Fibroblast of skin of right quadriceps (primary cell): ENCODE results near the gene BEST1.
"Not testable (repeated sequence)": the region's sequence is repeated elsewhere in the genome, so short reads cannot be mapped to it uniquely, and the experiment has no call there.

Experiments
- DNase-seq: peaks from one replicate; pipeline ENCODE4 v3.0.0-alpha.2; 2013

BEST1 gene

DNA sequence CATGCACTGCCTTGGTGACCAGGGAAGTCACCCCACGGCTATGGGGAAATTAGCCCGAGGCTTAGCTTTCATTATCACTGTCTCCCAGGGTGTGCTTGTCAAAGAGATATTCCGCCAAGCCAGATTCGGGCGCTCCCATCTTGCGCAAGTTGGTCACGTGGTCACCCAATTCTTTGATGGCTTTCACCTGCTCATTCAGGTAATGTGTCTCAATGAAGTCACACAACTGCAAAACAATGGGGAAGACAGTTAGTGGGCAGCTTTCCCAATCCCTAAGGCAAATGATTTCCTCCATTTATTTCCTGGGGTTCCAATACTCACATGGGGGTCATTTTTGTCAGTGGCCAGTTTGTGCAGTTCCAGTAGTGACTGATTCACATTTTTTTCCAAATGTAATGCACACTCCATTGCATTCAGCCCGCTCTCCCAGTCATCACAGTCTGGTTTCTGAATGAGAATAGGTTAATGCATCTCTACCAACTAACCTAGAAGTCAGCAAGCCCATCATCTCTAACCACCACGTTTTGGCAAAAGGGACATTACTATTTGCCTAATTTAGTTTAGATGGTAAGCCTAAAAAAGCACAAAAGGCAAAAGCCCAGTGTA lies 14.6 kb downstream of the BEST1 start:
- not testable (repeated sequence) for DNase-seq

DNA sequence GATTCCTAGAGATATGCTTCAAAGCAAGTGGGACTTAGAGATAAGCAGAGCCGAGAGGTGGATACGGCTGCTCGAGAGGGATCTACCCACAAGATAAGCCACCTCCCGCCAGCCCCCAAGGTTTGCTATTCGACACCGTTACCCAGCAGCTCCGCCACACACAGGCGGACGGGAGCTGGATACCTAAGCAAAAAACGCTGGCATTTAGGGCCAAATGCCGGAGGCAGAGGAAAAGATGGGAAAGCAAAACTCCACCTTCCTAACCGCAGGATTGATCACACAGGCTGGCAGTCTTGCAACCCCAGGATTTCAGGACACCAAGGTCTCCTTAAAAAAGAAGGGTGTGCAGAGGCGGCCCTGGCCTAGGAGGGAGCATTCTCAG lies 16.6 kb downstream of the BEST1 start:
- DNase-seq, result no peak

DNA sequence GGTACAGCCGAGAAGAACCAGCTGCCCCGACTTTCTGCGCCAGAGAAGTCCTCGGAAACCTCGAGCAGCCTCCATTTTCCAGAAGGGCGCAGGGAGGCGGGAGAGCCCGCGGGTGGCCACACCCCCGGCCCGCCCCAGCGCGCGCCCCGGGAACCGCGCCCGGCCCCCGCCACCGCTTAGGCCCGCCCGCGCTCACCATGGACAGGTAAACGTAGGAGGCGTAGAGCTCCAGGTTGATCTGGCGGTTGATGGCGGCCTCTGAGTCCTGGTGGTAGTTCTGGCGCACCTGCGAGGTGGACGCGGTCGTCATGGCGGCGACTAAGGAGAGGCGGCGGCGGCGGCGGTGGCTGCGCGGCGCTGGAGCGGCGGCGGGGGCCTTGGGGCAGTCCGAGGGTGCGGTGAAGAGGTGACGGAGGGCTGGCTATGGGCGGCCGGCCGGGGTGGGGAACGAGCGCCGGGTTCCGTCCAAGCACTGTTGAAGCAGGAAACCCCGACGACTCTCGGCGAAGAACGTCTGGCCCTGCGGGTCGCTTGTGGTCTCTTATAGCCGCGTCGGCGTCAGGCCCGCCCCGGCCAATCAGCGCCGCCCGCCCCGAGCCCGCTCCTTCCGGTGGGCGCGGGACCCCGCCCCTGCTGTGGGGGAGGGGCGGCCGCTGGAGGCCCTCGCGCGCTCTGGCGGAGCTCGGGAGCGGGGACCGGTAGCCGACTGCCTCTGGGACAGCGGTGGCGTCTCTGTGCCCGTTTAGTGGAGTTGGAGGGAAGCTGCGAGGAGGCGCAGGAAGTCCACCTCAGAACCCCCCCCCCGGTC lies 17.2 kb downstream of the BEST1 start, which contains the start of gene FTH1:
FTH1 (minus strand) TSS at position 519 of the 808 bp plus-strand sequence; CDS start at position 310, 209 bp downstream.
- DNase-seq, result peak; percentile 91

DNA sequence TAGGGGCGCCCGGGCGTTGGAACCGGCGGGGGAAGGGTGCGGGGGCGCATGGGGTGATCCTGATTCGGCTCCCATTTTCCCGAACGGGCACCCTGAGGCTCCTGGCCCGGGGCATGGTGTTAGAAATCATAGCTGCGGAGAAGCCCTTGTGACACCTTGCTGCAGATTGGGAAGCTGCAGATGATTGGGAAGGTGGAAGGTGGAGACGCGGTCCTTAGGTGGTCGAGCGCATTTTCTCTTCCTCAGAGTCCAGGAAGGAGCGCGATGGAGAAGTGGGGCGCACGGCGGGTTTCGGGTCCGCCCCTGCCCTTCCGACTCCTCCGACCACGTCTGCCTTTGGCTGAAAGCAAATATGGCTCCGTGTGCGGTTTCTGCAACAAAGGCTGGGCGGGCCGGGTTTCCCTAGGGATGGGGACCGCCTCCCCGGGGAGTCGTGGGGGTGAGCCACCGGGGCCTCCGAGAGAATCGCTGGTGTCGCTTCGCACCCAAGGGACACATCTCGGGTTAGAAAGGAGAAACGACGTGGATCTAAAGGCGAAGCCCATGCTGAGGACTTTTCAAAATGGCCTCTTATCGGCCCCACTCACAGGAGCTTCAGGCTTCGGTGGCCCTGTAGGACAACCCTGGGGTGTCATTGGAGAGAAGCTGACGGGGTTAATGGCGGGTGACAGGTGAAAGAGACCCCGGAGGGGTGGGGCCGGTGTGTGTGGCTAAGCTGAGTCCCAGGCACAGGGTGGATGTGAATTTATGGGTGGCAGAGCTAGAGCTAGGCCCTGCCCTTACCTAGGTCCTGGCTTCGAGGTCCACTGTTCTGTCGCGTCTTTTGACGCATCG lies 18.0 kb downstream of the BEST1 start:
- DNase-seq, result no peak

DNA sequence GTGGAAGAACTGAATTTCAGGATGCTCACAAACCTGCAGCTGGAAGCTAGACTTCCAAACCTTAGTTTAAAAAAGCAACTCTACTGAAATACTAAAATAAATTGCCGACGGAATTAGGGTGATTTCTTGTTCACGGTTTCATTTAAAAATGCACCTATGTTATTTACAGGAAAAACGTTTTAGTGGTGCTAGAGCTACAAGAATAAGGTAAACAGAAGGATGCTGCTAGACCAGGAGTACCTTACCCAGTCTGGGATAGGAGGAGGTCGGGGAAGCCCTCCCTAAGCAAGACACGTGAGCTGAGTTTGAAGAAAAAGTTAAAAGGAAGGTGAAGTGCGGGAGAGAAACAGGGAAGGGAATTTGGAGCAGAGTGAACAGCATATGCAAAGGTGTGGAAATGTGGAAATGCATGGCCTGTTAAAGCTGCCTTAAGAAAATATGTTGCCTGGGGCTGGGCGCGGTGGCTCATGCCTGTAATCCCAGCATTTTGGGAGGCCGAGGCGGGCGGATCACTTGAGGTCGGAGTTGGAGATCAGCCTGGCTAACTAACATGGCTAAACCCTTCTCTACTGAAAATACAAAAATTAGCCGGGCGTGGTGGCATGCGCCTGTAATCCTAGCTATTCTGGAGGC lies 18.7 kb downstream of the BEST1 start:
- no peak for DNase-seq

DNA sequence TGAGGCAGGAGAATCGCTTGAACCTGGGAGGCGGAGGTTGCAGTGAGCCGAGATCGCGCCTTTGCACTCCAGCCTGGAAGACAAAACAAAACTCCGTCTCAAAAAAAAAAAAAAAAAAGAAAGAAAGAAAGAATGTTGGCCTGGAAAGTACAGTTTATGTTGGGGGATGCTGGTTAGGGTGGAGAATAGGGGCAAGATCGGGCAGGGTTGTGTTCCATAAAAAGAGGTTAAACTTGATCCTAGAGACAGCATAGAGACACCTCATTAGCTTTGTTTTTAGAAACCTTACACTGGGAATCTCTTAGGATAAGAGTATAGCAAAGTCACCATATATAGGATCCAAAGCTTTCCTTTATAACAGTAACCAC lies 19.2 kb downstream of the BEST1 start:
- DNase-seq, result no peak

DNA sequence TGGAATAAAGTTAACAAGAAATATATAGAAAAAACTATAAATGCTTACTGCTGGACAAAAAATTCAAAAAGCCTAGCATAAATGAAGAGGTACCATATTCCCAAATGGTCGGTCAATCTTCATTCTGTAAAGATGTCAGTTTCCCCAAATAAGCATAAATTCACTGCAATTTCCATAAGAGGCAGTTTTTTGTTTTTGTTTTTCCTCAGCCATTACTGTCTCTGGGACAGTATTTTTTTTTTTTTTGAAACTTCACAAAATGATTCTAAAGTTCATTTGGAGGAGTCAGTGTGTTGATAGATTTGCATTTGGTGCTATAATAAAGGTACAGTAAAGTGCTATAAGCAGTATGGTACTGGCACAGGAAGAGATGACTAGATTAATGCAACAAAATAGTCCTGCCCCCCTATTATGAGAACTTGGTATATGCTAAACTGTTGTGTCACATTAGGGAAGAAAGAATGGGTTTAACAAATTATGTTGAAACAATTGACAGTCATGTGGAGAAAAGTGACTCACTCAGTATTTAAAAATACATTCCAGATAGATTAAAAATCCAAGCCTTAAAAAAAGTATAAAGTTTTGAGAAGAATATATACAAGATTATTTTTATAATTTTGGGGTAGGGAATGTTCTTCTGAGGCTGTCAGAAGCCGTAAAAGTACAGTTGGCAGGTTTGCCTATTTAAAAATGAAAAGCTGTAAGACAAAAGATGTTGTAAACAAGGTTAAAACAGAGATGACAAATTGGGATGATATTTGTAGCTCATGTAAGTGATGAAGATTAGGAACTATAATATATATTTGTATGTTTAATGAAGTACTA lies 19.9 kb downstream of the BEST1 start:
- peak; percentile 93 for DNase-seq

DNA sequence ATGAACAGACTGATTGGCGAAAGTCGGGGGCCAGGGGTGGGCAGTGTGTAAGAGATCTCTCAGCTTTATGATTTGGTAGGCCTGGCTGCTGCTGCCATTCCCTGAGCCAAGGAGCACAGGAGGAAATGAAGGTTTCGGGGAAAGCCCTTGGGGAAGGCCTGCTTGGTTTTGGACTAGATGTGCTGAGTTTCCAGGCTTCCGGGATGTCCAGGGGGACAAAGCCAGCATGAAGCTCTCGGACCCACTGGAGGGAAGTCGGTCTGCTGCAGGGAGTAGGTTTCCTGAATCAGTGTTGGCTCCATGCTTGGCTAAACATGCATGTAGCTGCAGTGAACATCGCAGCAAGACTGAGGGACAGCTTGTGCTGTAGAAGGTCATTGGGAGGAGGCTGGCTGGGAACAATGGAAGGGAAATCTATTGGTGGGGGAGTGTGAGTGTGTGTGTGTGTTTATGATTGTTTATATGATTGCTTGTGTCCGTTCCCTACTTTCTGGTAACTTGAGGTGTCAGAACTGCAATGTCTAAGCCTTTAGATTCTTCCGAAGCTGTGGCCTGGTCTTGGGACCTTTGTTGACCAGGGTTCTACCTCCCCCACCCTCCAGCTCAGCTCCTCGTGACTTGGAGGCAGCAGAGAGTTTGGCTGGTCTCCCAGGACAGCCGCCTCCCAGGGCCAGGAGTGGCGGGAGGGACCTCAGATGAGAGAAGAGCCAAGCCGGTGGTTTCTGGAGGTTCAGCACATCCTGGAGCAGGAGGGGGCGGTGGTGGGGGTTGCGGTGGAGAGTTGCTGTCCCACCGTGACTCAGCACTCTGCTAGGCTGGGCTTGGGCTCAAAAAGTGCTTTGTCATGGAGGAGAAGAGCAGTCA lies 21.3 kb downstream of the BEST1 start:
- peak; percentile 99 for DNase-seq

DNA sequence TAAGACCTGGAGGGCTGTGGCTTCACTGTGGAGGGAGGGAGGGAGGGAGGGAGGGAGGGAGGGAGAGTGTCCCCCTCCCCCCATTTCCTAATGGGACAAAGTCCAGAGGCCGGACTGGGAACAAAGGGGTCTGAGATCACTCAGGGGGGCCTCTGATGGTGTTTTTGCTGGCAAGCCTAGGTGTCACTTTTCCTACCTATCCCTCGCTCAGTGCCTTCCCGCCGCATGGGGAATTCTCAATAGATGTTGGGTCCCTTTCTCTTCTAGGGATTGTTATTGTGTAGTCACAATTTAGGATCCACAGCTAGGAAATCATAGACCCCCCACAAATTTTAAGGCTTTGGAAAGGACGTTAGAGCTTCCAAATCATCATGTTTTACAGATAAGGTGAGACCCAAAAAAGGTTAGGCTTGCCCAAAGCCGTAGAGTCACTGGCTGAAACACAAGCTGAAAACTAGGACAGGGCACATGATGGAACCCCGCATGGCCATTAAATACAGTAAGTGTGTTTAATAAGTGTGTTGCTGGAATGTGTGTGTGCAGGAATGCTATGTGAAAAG lies 22.0 kb downstream of the BEST1 start:
- DNase-seq, result no peak

DNA sequence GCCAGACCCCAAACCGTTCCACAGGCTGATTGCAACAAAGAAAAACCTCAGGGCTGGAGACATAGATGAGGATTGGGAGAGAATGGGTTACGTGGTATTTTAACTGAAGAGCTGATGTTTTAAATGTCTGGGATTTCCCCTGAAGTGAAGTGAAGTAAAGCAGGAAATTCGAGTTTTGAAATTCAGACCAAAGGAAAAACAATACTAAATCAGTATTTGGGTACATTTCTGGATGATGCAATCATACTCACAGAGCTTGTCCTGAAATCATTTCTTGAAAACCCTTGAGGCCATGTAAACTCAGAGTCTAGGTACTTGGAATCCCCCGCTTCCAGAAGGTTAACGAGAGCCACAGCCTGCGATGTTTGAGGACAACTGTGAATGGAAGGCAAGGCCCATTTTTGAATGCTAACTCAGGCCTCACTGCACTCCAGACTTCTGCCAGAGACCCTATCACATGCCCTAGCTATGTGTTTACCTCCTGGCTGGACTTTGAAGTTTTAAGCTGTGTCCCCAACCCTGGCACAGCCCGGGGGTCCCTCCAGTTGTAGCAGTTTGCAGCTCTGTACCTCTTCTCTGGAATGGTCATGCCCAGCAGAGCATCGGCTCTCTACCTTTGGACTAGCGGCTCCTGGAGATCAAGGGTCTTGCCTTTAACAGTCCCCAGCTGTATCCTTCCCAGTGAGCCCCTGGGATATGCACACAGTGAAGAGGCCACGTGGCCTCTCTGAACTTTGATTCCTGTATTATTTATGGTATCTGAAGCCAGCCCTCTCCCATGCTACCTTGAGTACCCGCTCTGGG lies 22.7 kb downstream of the BEST1 start:
- peak; percentile 94 for DNase-seq

DNA sequence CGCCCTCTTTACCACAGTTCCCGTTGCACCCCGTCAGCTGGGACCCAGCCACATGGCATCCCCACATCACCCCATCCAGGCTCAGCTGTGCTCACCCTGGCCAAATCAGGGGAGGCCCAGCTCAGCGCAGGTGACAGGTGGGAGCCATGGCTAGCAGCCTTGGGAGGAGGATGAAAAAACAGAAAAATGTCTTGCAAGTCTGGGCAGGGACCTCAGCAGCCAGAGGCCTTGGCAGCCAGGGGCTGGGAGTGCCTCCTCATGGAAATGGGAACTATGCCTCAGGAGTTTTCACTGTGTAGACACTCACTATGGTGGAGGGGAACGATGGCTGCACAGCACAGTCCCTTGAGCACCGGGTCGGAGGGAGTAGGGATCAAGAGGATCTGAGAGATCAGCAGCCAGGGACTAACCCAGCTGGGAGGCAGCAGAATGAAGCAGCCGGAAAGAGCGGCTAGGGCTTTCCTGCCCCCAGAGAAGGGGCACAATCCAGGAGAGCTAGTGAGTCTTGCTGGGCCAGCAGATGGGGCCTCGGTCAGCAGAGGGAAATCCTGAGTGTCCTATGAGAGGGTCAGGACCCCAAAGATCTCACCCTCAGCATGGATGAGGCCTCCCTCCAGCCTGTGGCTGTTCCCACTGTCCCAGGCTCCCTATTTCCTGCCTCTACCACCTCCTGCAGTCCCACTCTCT lies 23.5 kb downstream of the BEST1 start:
- DNase-seq, result no peak

DNA sequence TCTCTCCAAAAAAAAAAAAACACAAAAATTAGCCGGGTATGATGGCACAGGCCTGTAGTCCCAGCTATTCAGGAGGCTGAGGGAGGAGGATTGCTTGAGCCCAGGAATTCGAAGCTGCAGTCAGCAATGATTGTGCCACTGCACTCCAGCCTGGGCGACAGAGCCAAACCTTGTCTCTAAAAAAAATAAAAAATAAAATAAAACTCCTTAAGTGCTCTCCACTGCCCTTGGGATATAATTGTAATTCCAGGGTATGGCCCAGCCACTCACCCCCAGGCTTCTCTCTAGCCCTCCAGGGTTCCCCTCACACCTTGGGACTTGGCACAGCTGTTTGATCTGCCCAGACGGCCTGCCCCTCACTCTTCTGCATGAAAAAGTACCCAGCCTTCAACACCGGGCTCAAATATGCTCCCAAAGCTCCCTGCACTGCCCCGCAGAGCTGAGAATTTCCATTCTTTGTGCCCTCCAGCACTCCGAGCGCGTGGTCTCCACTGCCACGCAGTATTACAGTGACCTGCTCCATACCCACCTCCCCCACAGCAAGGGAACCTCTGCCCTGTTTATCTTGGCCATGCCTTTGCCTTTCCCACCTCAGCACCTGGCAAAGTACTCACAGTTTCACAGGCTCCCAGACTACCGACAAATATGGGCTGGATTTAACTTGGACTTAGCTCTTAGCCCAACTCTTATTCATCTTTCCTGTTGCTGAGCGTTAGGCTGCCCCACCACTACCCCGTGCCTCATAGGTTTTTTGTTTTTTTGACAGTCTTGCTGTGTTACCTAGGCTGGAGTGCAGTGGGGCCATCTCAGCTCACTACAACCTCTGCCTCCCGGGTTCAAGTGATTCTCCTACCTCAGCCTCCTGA lies 24.8 kb downstream of the BEST1 start:
- DNase-seq, result no peak

DNA sequence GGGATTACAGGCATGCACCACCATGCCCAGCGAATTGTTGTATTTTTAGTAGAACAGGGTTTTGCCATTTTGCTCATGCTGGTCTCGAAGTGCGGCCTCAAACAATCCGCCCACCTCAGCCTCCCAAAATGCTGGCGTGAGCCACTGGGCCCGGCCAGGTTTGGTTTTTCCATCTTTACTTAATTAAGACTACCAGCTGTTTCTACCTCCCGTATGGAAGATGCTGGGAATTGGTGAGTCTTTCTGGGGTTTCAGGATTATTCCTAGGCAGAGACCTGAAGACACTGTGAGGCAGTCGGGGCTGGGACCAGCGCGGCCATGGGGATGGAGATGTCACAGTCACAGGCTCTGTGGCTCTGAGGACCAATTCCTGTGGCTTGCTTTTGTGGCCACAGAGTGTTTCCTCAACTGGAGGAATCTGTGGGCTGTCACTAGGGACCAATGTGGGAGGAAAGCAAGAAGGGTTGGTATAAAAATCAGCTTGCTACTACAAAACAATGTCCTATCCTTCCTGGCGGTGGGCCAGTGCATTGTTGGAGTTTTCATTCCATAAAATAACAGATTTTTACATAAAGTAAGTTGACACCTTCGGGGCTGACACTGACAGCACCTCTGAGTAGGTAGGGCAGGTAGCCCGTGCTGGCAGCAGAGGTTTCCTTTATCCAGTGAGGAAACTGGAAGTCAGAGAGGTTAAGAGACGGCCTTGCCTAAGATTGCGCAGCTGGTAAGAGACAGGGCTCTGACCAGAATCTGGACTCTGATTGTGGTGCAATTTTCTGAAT lies 25.7 kb downstream of the BEST1 start:
- no peak for DNase-seq

DNA sequence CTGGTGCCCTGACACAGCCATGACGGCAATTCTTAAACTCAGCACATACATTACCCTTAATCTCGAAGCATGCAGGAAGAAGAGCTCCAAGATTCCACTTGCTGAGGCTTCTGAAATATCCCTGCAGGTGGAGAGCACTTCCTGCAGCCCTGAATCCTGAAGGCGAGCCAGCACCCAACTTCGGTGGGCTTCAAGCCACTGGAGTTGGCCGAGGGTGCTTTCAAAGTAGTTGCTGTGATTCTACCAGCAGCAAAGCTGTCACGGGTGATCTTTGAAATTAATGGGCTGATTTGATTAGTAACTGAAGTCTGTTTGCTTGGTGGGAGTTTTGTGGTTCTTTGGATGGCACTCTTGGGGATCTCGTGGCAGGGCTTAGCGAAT lies 26.3 kb downstream of the BEST1 start:
- DNase-seq, result no peak

DNA sequence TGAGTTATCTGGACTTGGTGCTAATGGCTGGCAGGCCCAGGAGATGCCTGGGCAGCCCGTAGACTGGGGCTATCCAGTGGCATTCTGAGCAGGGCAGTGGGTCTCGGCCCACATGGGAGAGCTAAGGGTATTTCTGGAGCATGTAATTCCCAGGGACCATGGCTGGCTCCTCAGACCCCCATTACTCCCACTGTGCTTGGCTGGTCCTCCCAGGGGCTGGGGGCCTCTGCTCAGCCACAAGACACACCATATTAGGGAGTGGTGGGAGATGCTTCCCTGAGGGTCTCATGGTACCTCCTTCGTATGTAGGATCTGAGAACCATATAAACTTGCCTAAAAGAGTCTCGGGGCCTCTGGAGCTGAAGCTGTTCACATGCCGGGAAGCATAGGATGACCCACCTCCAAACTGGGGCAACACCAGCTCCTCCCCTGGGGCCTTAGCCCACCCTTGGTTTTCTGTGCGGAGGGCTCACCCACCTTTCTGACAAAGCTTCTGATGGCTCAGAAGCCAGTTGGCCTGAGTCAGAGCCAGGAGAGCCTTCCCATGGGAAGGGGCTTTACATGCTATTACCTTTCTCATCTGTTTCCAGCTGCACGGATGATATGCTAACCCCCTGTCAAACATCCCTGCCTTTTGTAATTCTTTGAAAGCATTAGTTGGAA lies 26.8 kb downstream of the BEST1 start:
- no peak for DNase-seq

DNA sequence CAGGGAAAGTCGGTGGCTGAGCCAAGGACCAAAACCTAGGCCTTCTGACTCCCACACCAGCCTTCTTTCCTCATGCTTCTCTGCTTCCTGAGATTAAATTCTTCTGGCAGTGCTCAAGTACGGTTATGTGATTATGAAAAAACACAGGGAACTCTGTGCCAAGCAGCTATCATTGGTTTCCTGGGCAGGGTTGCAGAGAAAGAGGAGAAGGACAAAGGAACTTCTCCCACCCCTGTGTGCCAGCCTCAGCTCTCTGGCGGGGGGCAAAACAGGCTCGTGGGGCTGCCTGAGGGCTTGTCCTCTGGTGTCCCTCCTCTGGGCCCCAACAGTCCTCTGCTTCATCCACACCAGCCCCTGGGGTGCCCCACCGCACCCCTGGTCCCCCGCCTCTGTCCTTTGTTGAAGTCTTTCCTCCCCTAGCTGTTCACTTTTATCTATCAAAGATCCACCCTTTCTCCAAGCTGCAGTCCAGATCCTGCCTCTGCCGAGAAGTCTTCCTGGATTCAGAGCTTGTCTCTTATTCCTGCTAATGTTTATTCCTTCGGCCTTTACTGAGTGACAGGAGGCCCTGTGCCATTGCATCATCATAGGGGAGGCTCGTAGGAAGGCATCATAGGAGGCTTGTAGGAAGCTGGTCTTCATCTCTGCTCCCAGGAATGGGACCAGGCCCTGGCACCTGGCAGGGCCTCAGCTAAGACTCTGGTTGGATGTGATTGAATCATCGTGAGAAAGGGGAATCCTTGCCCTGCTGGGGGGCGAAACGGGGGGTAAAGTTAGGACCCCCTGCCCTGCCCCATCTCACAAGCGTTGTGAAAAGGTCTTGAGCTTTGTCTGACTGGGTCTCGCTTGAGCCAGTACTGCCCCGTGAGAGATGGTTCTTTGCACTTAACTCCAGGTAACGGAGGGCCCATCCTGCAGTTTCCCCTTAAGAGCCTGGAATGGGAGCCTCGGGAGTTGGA lies 28.8 kb downstream of the BEST1 start:
- no peak for DNase-seq
